ENCODE results near the gene SERPING1. TPM values are rescaled to one million over a fixed set of nuclear protein-coding genes. Genes with fewer than 3 reads are reported as not detected.
A peak's percentile ranks its signal among the peaks of the same experiment; 100 is the strongest.

Gene SERPING1
- total and polyA plus RNA-seq, 2 of the 13 experiments (the other 11 are each of a cell fraction or from before 2014, with no cell fraction given), result 2.0 to 10.4 TPM

GRCh38 chr11:57552479-57552878 lies 45.0 kb upstream of the SERPING1 start (continued):
- no peak for TF ChIP-seq ZBTB40 (IDR thresholded peaks at IDR 0.05)
- TF ChIP-seq ZBTB40 (CRISPR knock-in tag; IDR thresholded peaks at IDR 0.05), result no peak
- TF ChIP-seq POGK (CRISPR knock-in tag; conservative IDR thresholded peaks at IDR 0.05), result no peak
- no peak for TF ChIP-seq CERS6 (CRISPR knock-in tag; IDR thresholded peaks at IDR 0.05)
- no peak for TF ChIP-seq PRDM4 (CRISPR knock-in tag; IDR thresholded peaks at IDR 0.05; ENCODE audit: borderline replicate concordance)
- TF ChIP-seq HNF4G (IDR thresholded peaks at IDR 0.05; ENCODE audit: borderline replicate concordance, low read depth, low read length), result no peak
- TF ChIP-seq HNF4G (CRISPR knock-in tag; IDR thresholded peaks at IDR 0.05; ENCODE audit: borderline replicate concordance, low read depth), result no peak
- peak; percentile 92 for TF ChIP-seq ATF3 (CRISPR knock-in tag; IDR thresholded peaks at IDR 0.05)
- no peak for TF ChIP-seq HNRNPL (IDR thresholded peaks at IDR 0.05; ENCODE audit: low read depth, low read length)
- no peak for TF ChIP-seq SRSF9 (IDR thresholded peaks at IDR 0.05; ENCODE audit: borderline replicate concordance, insufficient read depth, low read depth, low read length, poor library complexity, severe bottlenecking)
- TF ChIP-seq ZNF780A (CRISPR knock-in tag; IDR thresholded peaks at IDR 0.05), result no peak
- TF ChIP-seq JUNB (CRISPR knock-in tag; IDR thresholded peaks at IDR 0.05; ENCODE audit: borderline replicate concordance), result peak; percentile 1; the same call in 1 of the 2 replicates
- TF ChIP-seq ZNF335 (CRISPR knock-in tag; IDR thresholded peaks at IDR 0.05), result no peak
- no peak for TF ChIP-seq U2AF1 (optimal IDR thresholded peaks at IDR 0.05; ENCODE audit: low read depth, low read length)
- TF ChIP-seq CREM (IDR thresholded peaks at IDR 0.05), result peak; percentile 41; the same call in 1 of the 2 replicates
- TF ChIP-seq CREM (CRISPR knock-in tag; IDR thresholded peaks at IDR 0.05), result no peak
